HG03565 (cell line): Measurements from ENCODE around the gene ATP6V0C.
A peak's percentile ranks its signal among the peaks of the same experiment; 100 is the strongest.
"Not testable (repeated sequence)": the region's sequence is repeated elsewhere in the genome, so short reads cannot be mapped to it uniquely, and the experiment has no call there.

Experiments used
- ATAC-seq: cut with Tn5 transposase; IDR thresholded peaks from one replicate; pipeline ENCODE4 v1.9.1; 2021; ENCODE audit warnings: mild to moderate bottlenecking, moderate library complexity; ENCODE audit not compliant: unreplicated experiment

The ATP6V0C gene

DNA sequence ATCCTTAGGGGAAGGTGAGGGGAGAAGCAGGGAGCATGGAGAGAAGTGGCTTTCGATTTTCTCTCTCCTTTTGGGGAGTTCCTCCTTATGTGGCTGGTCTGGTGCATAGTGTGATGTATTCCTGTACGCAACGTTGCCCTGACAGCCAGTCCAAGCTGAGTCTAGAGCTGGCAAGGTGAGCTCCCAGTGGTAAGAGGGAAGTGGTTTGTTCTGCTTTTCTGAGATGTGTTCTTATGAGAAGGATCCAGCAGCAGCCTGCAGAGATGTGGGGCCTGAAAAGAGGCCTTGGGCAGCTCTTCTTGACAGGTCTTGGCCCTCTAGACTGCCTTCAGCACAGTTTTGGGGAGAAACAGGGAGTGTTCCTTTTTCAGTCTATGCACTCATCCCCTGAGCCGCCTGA, 27.2 kb downstream of the ATP6V0C start:
- not testable (repeated sequence) for ATAC-seq

DNA sequence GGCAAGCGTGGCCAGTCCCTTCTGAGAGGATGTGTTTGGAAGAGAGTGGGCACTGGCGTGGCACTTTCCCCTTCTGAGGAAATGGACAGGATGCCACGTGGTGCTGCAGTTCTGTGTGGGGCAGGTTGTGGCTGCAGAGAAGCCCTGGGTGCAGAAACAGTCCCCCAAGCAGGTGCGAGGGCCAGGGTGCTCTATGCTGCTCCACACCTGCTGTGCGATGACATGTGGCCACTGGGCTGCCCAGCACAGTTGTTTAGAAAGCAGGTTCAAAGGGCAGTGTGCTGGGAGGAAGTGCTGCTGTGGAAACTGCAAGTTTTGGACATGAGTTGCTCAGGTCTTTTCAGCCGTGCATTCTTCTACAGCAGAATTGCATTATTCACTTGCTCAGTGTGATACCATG, 27.7 kb downstream of the ATP6V0C start:
- ATAC-seq = not testable (repeated sequence)

DNA sequence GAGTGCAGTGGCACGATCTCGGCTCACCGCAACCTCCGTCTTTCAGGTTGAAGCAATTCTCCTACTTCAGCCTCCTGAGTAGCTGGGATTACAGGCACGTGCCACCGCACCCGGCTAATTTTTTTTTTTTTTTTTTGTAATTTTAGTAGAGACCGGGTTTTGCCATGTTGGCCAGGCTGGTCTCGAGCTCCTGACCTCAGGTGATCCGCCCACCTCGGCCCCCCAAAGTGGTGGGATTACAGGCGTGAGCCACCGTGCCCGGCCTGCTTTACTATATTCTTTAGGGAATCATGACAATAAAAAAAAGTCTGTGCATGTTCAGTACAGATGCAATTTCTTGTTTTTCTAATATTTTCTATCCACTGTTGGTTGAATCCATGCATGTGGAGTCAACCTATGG, 30.0 kb downstream of the ATP6V0C start:
- not testable (repeated sequence) for ATAC-seq

DNA sequence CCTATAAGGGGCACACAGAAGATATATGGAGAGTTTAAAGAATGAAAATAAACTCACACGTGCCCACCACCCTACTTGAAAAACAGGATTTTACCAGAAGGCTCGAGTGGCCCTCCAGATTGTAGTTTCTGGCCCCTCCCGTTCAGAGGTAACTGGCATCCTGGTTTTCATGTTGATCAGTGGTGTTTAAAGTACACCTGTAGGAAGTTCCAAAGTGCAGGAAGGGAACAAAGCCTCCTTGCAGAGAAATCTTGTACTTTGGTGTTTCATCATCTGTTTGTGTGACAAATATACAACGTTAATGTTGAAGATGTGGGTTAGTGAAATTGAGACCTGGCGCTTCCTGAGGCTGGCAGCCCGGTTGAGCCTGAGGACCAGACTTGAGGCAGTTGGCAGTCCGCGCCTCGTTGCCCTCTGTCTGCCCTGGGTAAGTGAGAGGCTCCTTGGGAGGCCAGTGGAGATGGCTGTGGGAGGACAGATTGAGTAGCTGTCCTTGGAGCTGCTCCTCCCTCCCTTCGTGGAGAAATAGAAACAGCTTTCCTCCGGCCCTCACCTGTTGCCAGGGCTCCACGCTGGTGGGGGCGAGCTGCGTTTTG, 36.6 kb downstream of the ATP6V0C start:
- ATAC-seq = not testable (repeated sequence)

DNA sequence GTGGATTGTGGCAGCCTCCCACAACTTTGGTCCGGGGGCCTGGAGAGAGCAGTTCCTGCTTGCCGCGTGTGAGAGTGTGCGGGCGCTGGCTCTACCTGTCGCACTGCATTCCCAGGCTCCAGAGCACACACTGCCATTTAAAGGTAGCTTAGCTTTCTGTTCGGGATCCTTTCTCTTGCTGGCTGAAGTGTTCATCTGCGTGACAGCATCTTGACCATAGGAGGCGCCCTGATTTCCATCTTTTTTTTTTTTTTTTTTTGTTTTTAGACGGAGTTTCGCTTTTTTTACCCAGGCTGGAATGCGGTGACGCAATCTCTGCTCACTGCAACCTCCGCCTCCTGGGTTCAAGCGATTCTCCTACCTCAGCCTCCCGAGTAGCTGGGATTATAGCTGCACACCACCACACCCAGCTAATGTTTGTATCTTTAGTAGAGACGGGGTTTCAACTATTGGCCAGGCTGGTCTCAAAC, 37.7 kb downstream of the ATP6V0C start:
- not testable (repeated sequence) for ATAC-seq

GRCh38 chr16:2554709-2555425, 41.1 kb downstream of the ATP6V0C start:
- ATAC-seq = not testable (repeated sequence)

- not testable (repeated sequence) for ATAC-seq
Measured at GRCh38 chr16:2557150-2557549, 43.4 kb downstream of the ATP6V0C start.

GRCh38 chr16:2560131-2560797, 46.5 kb downstream of the ATP6V0C start:
- ATAC-seq = peak; percentile 48

- ATAC-seq = not testable (repeated sequence)
Measured at GRCh38 chr16:2560798-2561133, 47.0 kb downstream of the ATP6V0C start.

DNA sequence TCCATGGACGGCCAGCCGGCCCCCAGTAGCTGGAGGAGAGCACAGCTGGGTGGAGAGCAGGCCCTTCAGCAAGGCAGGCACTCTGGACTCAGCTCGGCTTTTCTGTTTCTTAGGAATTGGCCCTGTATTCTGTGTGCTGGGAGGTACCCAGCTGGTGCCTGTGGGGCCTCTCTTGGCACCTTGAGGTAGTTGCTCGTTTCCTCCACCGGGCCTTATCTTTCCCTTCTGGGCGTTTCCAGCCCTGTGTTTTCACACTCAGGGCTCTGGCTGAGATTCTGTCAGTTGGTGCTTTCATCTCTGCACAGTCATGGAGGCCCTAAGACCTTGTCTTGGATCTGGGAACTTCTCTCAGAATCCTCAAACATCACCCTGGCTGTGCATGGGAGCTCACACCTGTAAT, 53.8 kb downstream of the ATP6V0C start:
- not testable (repeated sequence) for ATAC-seq

DNA sequence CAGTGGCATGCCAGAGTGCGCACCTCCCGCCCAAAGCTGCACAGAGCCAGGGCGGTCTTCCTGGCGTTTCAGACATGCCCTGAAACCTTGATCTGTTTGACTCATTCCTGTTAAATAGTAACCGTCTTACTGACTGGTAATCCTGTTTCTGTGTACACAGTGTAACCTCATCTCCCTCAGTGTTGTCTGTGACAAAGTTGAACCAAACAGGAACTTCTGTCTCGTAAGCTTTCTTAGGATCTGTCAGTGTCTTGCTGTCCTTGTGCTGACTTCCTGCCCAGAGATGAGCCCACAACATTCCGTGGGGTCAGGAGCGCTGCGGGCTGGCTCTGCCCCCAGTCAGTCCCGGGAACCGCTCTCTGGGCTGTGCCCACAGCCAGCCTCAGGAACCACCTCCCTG, 54.8 kb downstream of the ATP6V0C start:
- not testable (repeated sequence) for ATAC-seq
